Kidney epithelial cell (primary cell): ENCODE data around the gene PARP4. TPM values are rescaled to one million over a fixed set of nuclear protein-coding genes. Genes with fewer than 3 reads are reported as not detected.
"Not testable (repeated sequence)": the region's sequence is repeated elsewhere in the genome, so short reads cannot be mapped to it uniquely, and the experiment has no call there.

ENCODE experiments used
- DNase-seq: peaks from one replicate; pipeline ENCODE4 v3.0.0-alpha.2; 2010; ENCODE audit warnings: low read depth
- H3K27me3 ChIP-seq: 2 replicates; pipeline ENCODE4 v1.6.0; 2011; ENCODE audit warnings: low read length; ENCODE audit not compliant: control insufficient read depth, insufficient read depth
- H3K36me3 ChIP-seq: 2 replicates; pipeline ENCODE4 v1.5.1; 2011; ENCODE audit warnings: low read length; ENCODE audit not compliant: control insufficient read depth, insufficient read depth
- H3K4me3 ChIP-seq: 2 replicates; pipeline ENCODE4 v1.5.1; 2011; ENCODE audit warnings: low read depth, mild to moderate bottlenecking, control low read depth, low read length
- CTCF ChIP-seq: IDR thresholded peaks from 2 replicates; pipeline ENCODE4 v1.5.1; 2011; ENCODE audit warnings: mild to moderate bottlenecking, moderate library complexity, low read length, control low read depth, inconsistent platforms; ENCODE audit not compliant: insufficient read depth, poor library complexity, severe bottlenecking
- total RNA-seq: library from RNA; depleted of rRNA; stranded (reverse); fragments of >200 nt; gene quantifications from 2 replicates; pipeline ENCODE4 v1.2.3, GENCODE V29; 2015

PARP4 gene
- 54.3 and 57.6 TPM in 2 replicates for total RNA-seq

GRCh38 chr13:24512197-24512907, at the start of gene PARP4:
Gene PARP4 (minus strand): TSS chr13:24512778. CDS start chr13:24503776, 9,002 bp downstream.
- H3K27me3 ChIP-seq: no peaks in the 10 kb centered on the region
- TF ChIP-seq CTCF: no peak
- peak; percentile 81 for DNase-seq
- H3K4me3 ChIP-seq: peak within 1 kb of the TSS; percentile 76
- no peaks in the 10 kb centered on the region for H3K36me3 ChIP-seq

GRCh38 chr13:24560579-24561187, 48.1 kb upstream of the PARP4 start:
- H3K36me3 ChIP-seq, H3K4me3 ChIP-seq, DNase-seq, H3K27me3 ChIP-seq: not testable (repeated sequence)

GRCh38 chr13:24559431-24560218, 47.0 kb upstream of the PARP4 start:
- H3K27me3 ChIP-seq, DNase-seq, H3K36me3 ChIP-seq, H3K4me3 ChIP-seq: not testable (repeated sequence)

- no peak for DNase-seq
- no peaks in the 10 kb centered on the region for H3K36me3 ChIP-seq
Observed at GRCh38 chr13:24557081-24557480, 44.5 kb upstream of the PARP4 start.

GRCh38 chr13:24553892-24554291, 41.3 kb upstream of the PARP4 start:
- DNase-seq, H3K4me3 ChIP-seq, H3K27me3 ChIP-seq, H3K36me3 ChIP-seq: not testable (repeated sequence)

More at GRCh38 chr13:24557081-24557480, 44.5 kb upstream of the PARP4 start:
- TF ChIP-seq CTCF: no peak
- Histone ChIP-seq H3K27me3 (no peaks in the 10 kb centered on the region), H3K4me3 (no peak overlapping the region)

- not testable (repeated sequence) for DNase-seq, H3K36me3 ChIP-seq
- peaks cover 22% of the 10 kb centered on the region for H3K27me3 ChIP-seq
- H3K4me3 ChIP-seq: peak overlapping the region; percentile 41
Observed at GRCh38 chr13:24541476-24542352, 29.1 kb upstream of the PARP4 start.

GRCh38 chr13:24541127-24541475, 28.5 kb upstream of the PARP4 start:
- DNase-seq: no peak
- Histone ChIP-seq H3K27me3 (peaks cover 22% of the 10 kb centered on the region), H3K4me3 (no peak overlapping the region), H3K36me3 (no peaks in the 10 kb centered on the region)
- no peak for TF ChIP-seq CTCF
